ENCODE data around the gene NGRN. TPM values are rescaled to one million over a fixed set of nuclear protein-coding genes. Genes with fewer than 3 reads are reported as not detected.
"Not testable (repeated sequence)": the region's sequence is repeated elsewhere in the genome, so short reads cannot be mapped to it uniquely, and the experiment has no call there.

The NGRN gene
- total RNA-seq, 6 experiments from 2014 or later: 24.0 to 29.5 (median 26.4) TPM

DNA sequence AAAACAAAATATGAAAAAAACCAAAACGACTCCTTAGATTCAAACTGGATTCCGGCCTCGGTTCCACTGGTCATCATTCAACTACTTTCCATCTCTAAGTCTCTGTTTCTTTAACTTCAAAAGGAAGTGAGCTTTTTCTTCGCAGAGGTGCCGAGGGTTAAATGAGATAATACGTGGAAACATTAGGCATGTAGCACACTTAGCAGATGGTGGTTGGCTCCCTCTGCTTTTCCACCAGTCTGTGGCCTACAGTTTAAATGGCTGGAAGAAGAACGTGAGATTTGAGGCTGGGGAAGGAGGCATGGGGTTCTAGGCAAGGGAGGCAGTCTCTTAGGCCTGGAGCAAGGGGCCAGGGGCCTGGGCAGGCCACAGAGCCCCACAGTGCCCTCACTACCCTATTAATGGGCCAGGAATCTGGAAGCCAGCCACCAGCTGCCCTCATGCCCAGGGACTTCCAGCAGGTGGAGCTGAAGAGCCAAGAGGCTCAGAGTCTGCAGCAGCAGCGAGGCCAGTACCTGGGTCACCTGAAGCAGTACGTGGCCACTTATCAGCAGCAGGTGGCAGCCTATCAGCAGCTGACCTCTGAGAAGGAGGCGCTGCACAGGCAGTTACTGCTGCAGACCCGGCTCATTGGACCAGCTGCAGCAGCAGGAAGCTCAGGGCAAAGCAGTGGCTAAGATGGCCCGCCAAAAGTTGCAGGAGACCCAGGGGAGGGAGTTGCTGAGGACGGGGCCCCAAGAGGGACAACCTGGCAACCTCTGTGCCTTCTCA is 27.8 kb downstream of the NGRN start:
- TF ChIP-seq, protein P1, sequence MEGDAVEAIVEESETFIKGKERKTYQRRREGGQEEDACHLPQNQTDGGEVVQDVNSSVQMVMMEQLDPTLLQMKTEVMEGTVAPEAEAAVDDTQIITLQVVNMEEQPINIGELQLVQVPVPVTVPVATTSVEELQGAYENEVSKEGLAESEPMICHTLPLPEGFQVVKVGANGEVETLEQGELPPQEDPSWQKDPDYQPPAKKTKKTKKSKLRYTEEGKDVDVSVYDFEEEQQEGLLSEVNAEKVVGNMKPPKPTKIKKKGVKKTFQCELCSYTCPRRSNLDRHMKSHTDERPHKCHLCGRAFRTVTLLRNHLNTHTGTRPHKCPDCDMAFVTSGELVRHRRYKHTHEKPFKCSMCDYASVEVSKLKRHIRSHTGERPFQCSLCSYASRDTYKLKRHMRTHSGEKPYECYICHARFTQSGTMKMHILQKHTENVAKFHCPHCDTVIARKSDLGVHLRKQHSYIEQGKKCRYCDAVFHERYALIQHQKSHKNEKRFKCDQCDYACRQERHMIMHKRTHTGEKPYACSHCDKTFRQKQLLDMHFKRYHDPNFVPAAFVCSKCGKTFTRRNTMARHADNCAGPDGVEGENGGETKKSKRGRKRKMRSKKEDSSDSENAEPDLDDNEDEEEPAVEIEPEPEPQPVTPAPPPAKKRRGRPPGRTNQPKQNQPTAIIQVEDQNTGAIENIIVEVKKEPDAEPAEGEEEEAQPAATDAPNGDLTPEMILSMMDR (IDR thresholded peaks at IDR 0.05): peak; percentile 79 to 97 (median 96)
- intact Hi-C loops (cut with DNase I); H3K27ac ChIP-seq; H3K27me3 ChIP-seq; H3K9me3 ChIP-seq; H3K36me3 ChIP-seq; H3K4me1 ChIP-seq; H3K4me3 ChIP-seq: not testable (repeated sequence)
- WGBS (ENCODE audit: insufficient coverage, low coverage, low lambda C conversion rate, missing lambda C conversion rate): 45% methylated on average over 10 of the region's 13 CpGs
- DNase-seq (peak; percentile 82 to 90 (median 87)), ATAC-seq (peak; percentile 89 to 97 (median 92))

DNA sequence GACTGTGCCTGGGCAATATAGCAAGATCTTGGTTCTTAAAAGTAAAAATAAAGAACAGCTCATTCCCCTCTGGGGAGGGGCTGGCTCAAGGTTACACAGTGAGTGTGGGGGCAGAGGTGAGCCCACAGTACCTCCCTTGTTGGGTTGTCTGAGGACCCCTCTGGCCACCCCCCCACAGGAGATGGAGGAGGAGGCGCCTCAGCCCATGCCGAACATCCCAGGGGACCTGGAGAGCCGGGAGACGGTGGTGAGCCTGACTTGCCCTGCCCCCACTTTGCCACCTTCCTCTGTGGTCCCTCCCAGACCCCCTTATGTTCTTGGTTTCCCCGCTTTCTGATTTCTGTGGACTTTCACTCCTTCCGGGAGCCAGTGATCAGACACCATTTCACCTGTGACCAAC is 28.7 kb downstream of the NGRN start:
- H3K27ac ChIP-seq: no peak overlapping the region
- intact Hi-C loops (cut with DNase I): no loop called here
- H3K9me3 ChIP-seq: no peaks in the 10 kb centered on the region
- H3K36me3 ChIP-seq: no peaks in the 10 kb centered on the region
- peaks cover 0 to 3% (median 0%) of the 10 kb centered on the region in 4 donors for H3K4me1 ChIP-seq
- TF ChIP-seq, protein P1 (IDR thresholded peaks at IDR 0.05): no peak
- TF ChIP-seq POLR2A (IDR thresholded peaks at IDR 0.05): no peak
- H3K4me3 ChIP-seq: no peak overlapping the region
- peak in 1 of 3 donors; percentile 62 for DNase-seq
- 60% methylated on average over 1 of the region's 6 CpGs for WGBS (ENCODE audit: insufficient coverage, low coverage, low lambda C conversion rate, missing lambda C conversion rate)
- ATAC-seq: no peak
- H3K27me3 ChIP-seq: no peaks in the 10 kb centered on the region

DNA sequence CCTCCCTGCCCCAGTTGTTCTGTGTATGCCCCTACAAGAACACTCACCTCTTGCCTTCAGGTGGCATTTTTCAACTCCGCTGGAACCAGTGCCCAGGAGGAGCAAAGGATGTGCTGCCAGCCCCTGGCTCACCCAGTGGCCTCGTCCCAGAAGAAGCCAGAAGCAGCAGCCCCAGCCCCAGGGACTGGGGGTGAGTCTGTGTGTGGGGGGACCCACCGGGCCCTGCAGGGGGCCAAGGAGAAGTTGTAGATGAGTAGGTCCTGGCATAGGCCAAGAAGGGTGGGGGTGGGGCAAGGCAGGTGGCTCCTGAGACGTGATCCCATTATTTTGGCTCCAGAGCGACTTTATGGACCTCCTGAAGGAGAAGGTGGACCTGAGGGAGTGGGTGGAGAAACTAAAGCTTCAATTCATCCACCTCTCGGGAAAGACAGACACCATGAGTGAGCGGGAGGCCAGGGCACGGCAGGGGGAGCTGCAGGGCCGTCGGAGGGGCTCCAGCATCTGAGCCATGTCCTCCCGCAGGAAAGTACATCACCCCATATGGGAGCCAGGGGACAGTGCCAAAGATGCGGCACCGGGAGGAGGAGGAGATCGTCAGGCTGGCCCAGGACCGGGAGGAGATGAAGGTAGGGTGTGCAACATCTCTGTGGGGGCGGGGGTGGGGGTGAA is 29.3 kb downstream of the NGRN start:
- no peaks in the 10 kb centered on the region for H3K36me3 ChIP-seq
- H3K4me1 ChIP-seq: peaks cover 0 to 3% (median 0%) of the 10 kb centered on the region in 4 donors
- no peak for TF ChIP-seq POLR2A (IDR thresholded peaks at IDR 0.05)
- TF ChIP-seq, protein P1 (IDR thresholded peaks at IDR 0.05): no peak
- H3K9me3 ChIP-seq: no peaks in the 10 kb centered on the region
- no peaks in the 10 kb centered on the region for H3K27me3 ChIP-seq
- H3K27ac ChIP-seq: no peak overlapping the region
- H3K4me3 ChIP-seq: no peak overlapping the region
- ATAC-seq: no peak
- intact Hi-C loops (cut with DNase I): no loop called here
- WGBS (ENCODE audit: insufficient coverage, low coverage, low lambda C conversion rate, missing lambda C conversion rate): 81% methylated on average over 4 of the region's 16 CpGs
- no peak for DNase-seq

GRCh38 chr15:90295270-90295648 is 29.8 kb downstream of the NGRN start:
- H3K9me3 ChIP-seq: no peaks in the 10 kb centered on the region
- no peak overlapping the region for H3K4me3 ChIP-seq
- H3K27ac ChIP-seq: no peak overlapping the region
- ATAC-seq (no peak), DNase-seq (no peak)
- TF ChIP-seq, protein P1 (IDR thresholded peaks at IDR 0.05): no peak
- no peak for TF ChIP-seq POLR2A (IDR thresholded peaks at IDR 0.05)
- intact Hi-C loops (cut with DNase I): no loop called here
- no peaks in the 10 kb centered on the region for H3K27me3 ChIP-seq
- H3K36me3 ChIP-seq: no peaks in the 10 kb centered on the region
- peaks cover 0 to 3% (median 0%) of the 10 kb centered on the region in 4 donors for H3K4me1 ChIP-seq
- 44% methylated on average over 2 of the region's 10 CpGs for WGBS (ENCODE audit: insufficient coverage, low coverage, low lambda C conversion rate, missing lambda C conversion rate)

- DNase-seq; H3K27ac ChIP-seq; H3K27me3 ChIP-seq; H3K4me1 ChIP-seq; H3K9me3 ChIP-seq; H3K4me3 ChIP-seq; H3K36me3 ChIP-seq; intact Hi-C loops (cut with DNase I); ATAC-seq: not testable (repeated sequence)
- 50% methylated on average over 4 of the region's 4 CpGs for WGBS (ENCODE audit: insufficient coverage, low coverage, low lambda C conversion rate, missing lambda C conversion rate)
Measured at GRCh38 chr15:90296316-90296884, 30.9 kb downstream of the NGRN start.

Measured in right lobe of liver (tissue), 6 donors.